GM19397 (cell line): ENCODE data around the gene GRB2.
"Not testable (repeated sequence)": the region's sequence is repeated elsewhere in the genome, so short reads cannot be mapped to it uniquely, and the experiment has no call there.

Source experiments
- ATAC-seq: cut with Tn5 transposase; IDR thresholded peaks from one replicate; pipeline ENCODE4 v1.9.1; 2021; ENCODE audit warnings: mild to moderate bottlenecking, moderate library complexity; ENCODE audit not compliant: unreplicated experiment

The GRB2 gene

GRCh38 chr17:75405365-75406221 is at the start of gene GRB2:
TSS of gene GRB2 (minus strand) at chr17:75405678. CDS start at chr17:75393628, 12,050 bp downstream.
- peak; percentile 80 for ATAC-seq

- not testable (repeated sequence) for ATAC-seq
These were observed 49.2 kb upstream of the GRB2 start for GRCh38 chr17:75454672-75455071.

DNA sequence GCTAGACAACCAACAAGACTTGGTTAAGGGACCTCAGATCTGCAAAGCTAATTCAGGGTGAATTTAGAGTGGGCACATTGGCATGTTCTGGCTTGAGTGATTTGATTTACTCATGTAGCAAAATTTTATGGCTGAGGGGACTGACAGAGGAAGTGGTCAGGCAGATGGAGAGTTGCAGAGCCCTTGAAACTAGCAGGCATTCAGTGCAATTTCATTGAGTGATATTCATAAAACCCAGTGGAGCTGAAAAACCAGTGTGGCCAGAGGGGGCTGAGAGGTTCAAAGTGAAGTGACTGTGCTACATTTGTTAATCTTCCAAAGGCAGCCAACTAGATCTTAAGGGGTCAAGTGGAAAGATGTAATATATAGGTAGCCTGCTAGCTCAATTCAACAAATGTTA is 48.7 kb upstream of the GRB2 start:
- ATAC-seq, result no peak

DNA sequence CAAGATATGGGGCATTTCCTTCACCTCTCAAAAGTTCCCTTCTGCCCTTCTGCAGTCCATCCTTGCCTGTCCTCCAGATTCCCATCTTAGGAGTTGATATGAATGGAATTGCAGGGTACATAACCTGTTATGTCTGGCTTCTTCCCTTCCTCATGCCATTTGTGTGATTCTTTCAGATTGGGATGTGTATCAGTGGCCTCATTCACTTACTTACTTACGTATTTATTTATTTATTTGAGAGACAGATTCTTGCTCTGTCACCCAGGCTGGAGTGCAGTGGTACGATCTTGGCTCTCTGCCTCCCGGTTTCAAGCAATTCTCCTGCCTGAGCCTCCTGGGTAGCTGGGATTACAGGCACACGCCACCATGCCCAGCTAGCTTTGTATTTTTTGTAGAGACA is 44.8 kb upstream of the GRB2 start:
- ATAC-seq, result no peak

GRCh38 chr17:75447951-75448856 is 42.7 kb upstream of the GRB2 start:
- no peak for ATAC-seq

GRCh38 chr17:75445896-75446295 is 40.4 kb upstream of the GRB2 start:
- ATAC-seq, result not testable (repeated sequence)

- no peak for ATAC-seq
These were observed 39.8 kb upstream of the GRB2 start for GRCh38 chr17:75445296-75445695.

- ATAC-seq, result no peak
These were observed 37.0 kb upstream of the GRB2 start for GRCh38 chr17:75442168-75443103.

- ATAC-seq, result no peak
These were observed 35.4 kb upstream of the GRB2 start for GRCh38 chr17:75440738-75441448.

- no peak for ATAC-seq
These were observed 33.8 kb upstream of the GRB2 start for GRCh38 chr17:75439287-75439686.

GRCh38 chr17:75437404-75437803 is 31.9 kb upstream of the GRB2 start:
- ATAC-seq, result not testable (repeated sequence)

DNA sequence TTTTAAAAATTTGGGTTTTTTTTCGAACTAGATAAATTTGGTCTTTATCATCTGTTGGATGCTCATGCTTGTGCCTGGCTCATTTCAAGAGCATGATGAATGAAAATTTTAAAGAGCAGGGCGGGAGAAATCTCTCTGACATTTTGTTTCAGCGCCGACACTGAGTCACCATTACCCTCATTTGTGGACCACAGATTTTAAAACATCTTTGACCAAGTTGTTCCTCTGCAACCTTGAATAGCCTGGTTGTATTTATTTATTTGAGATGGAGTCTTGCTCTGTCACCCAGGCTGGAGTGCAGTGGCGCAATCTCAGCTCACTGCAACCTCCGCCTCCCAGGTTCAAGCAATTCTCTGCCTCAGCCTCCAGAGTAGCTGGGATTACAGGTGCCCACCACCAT is 29.0 kb upstream of the GRB2 start:
- ATAC-seq, result not testable (repeated sequence)

DNA sequence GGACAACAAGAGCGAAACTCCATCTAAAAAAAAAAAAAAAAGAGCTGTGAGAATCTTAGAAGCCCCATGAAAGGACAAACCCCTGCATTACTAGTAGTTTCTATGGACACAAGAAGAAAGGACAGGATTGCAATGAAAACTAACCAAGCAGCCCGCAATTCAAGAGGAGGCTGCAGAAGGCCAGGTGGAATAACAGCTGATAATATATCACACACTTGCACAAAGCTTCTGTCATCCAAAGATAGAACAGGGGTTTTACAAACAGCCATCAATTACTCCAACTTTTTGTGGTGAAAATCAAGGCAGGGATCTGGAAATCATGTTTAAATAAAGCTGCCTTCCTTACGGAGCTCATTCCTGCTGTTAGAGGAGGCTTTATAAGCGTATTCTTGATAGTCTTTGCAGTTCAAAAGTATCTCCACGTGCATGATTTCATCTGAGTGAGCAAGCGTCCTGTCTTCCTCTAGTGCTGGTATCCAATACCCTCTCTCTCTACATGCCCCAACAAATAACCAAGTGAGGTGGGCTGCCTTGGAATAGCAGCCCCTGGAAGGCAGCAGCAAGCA is 27.8 kb upstream of the GRB2 start:
- ATAC-seq, result no peak

DNA sequence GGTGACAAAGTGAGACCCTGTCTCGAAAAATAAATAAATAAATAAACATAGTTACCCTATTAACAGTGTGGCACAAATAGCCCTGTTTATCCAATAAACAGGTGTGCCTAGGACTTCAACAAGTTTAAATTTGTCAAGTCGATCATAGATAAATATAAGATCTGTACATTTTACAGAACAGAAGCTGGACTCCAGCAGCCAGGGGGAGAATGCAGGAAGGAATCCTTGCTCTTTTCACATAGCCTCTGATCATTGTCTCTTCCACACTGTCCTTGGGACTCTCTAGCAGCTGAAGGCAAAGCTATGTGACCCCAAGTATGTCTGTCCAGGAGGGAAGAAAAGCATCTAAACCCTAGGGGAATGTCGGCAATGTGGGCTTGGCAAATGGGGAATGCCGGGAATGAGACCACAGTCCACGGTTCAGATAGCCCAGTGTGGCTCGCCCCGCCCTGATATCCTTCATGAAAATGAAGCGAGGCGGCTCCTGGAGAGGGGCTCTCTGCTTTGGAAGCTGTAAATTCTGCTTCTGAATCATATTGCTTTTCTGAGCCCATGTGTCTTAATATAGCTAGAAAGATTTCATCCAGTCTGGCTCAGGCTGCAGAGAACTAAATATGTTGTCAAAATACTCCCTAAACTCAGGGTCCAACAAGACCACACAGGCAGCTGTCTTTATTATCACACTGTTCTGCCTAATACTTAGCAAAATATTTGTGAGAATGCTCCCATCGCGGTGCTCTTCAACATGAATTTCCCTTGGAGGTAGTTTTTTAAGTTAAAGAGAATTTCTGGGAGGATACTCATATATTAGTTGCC is 24.9 kb upstream of the GRB2 start:
- ATAC-seq, result no peak

GRCh38 chr17:75428543-75429469 is 23.3 kb upstream of the GRB2 start:
- ATAC-seq, result no peak

DNA sequence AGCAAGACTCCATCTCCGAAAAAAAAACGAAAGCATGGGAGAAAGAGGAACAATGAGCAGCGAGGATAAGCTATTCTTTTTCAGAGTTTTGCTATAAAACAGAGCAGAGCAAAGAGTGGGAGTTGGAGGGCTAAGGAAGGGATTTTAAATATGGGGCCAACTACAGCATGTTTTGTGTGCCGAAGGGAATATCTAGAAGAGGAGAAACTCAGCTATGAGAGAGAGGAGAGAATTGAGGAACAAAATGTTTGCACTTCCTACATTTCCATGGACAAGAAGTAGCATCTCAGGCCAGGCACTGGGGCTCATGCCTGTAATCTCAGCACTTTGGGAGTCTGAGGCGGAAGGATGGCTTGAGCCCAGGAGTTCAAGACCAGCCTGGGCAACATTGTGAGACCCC is 13.1 kb upstream of the GRB2 start:
- no peak for ATAC-seq

DNA sequence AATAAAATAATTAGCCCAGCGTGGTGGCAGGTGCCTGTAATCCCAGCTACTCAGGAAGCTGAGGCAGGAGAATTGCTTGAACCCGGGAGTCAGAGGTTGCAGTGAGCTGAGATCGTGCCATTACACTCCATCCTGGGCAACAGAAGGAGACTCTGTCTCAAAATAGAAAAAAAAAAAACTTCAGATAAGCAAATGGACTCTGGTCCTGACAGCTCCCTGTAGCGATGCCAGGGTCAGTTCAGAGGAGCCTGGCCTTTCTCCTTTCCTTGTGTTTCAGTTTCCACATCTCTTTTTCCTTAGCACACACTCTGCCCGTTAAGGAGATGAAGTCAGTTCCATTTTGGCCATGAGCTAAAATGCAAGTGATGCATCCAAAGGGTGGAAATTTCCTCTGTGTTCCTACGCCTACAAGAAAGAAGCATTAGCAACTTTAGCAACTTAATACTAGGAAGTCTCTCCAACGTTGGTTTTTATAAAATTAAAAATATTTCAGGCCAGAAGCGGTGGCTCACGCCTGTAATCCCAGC is 11.6 kb upstream of the GRB2 start:
- ATAC-seq, result no peak

DNA sequence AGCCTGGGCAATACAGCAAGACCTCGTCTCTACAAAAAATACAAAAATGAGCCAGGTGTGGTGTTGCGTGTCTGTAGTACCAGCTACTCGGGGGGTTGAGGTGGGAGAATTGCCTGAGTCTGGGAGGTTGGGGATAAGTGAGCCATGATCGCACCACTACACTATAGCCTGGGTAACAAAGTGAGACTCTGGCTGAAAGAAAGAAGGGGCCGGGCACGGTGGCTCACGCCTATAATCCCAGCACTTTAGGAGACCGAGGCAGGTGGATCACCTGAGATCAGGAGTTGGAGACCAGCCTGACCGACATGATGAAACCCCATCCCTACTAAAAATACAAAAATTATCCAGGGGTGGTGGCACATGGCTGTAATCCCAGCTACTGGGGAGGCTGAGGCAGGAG is 10.5 kb upstream of the GRB2 start:
- no peak for ATAC-seq
